Measurements from ENCODE around the gene PSMA2.

DNA sequence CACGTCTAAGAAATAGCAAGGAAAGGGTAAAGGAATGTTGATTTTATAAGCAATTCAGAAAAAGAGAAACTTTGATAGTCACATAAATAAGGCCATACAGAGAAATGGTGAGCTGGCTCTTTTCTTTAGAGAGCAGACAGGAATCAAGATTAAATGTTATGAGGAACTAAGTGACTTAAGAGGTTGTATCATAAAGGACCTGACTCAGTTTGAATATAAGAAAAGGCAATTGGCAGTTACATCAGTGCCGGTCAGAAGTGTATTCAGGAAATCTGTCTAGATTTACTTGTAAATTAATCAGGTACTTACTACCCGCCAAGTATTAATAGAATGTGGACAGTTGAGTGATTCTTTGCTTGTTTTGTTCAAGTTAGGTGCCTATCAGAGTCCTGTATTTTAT, 2.3 kb upstream of the PSMA2 start:
- TF ChIP-seq EZH2 (IDR thresholded peaks at IDR 0.05; ENCODE audit: borderline replicate concordance, low read depth, low read length, severe bottlenecking) = no peak
- no peak for TF ChIP-seq POLR2A (IDR thresholded peaks at IDR 0.05; ENCODE audit: low read depth, low read length)
- TF ChIP-seq, protein P1, sequence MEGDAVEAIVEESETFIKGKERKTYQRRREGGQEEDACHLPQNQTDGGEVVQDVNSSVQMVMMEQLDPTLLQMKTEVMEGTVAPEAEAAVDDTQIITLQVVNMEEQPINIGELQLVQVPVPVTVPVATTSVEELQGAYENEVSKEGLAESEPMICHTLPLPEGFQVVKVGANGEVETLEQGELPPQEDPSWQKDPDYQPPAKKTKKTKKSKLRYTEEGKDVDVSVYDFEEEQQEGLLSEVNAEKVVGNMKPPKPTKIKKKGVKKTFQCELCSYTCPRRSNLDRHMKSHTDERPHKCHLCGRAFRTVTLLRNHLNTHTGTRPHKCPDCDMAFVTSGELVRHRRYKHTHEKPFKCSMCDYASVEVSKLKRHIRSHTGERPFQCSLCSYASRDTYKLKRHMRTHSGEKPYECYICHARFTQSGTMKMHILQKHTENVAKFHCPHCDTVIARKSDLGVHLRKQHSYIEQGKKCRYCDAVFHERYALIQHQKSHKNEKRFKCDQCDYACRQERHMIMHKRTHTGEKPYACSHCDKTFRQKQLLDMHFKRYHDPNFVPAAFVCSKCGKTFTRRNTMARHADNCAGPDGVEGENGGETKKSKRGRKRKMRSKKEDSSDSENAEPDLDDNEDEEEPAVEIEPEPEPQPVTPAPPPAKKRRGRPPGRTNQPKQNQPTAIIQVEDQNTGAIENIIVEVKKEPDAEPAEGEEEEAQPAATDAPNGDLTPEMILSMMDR (IDR thresholded peaks at IDR 0.05; ENCODE audit: extremely low read depth in 1 of 2, insufficient read depth in 1 of 2, low read depth in 1 of 2, low read length in 2 of 2) = no peak
- no peak for TF ChIP-seq POLR2AphosphoS5 (IDR thresholded peaks at IDR 0.05; ENCODE audit: insufficient read depth, low read depth, low read length)
